Endothelial cell (in vitro differentiated cells): ENCODE measurements around the gene CCDC86. TPM values are rescaled to one million over a fixed set of nuclear protein-coding genes. Genes with fewer than 3 reads are reported as not detected.

ENCODE experiments used
- DNase-seq: peaks from one replicate; pipeline ENCODE4 v3.0.0; 2021; ENCODE audit warnings: low spot score
- H3K27ac Mint-ChIP-seq: one replicate; pipeline ENCODE4 v1.8.0; 2021; ENCODE audit warnings: mixed read lengths, inconsistent platforms; ENCODE audit not compliant: unreplicated experiment
- H3K27me3 Mint-ChIP-seq: one replicate; pipeline ENCODE4 v1.8.0; 2021; ENCODE audit warnings: mild to moderate bottlenecking, moderate library complexity, mixed read lengths, inconsistent platforms; ENCODE audit not compliant: unreplicated experiment
- H3K36me3 Mint-ChIP-seq: one replicate; pipeline ENCODE4 v1.8.0; 2021; ENCODE audit warnings: mild to moderate bottlenecking, low read depth, mixed read lengths, inconsistent platforms; ENCODE audit not compliant: unreplicated experiment
- H3K4me1 Mint-ChIP-seq: one replicate; pipeline ENCODE4 v1.8.0; 2021; ENCODE audit warnings: mild to moderate bottlenecking, mixed read lengths, inconsistent platforms; ENCODE audit not compliant: unreplicated experiment
- H3K4me3 Mint-ChIP-seq: one replicate; pipeline ENCODE4 v1.8.0; 2021; ENCODE audit warnings: mild to moderate bottlenecking, mixed read lengths, inconsistent platforms; ENCODE audit not compliant: unreplicated experiment
- H3K9me3 Mint-ChIP-seq: one replicate; pipeline ENCODE4 v1.8.0; 2021; ENCODE audit warnings: mixed read lengths, inconsistent platforms; ENCODE audit not compliant: unreplicated experiment
- CTCF ChIP-seq: fragments of 200-600 bp; sonication (generic); IDR thresholded peaks from one replicate; pipeline ENCODE4 v1.5.0; 2021; ENCODE audit warnings: antibody characterized with exemption; ENCODE audit not compliant: unreplicated experiment
- total RNA-seq: library from RNA; stranded (reverse); fragmentation: NEBNext Ultra II Directional; extraction: Animal tissue kit (Norgen Biotek cat#: 25700); gene quantifications from one replicate; pipeline ENCODE4 v1.2.1, GENCODE V29; 2021; ENCODE audit not compliant: unreplicated experiment

CCDC86 gene
- total RNA-seq, 1 donor from 2014 or later: 15.5 TPM

GRCh38 chr11:60872961-60873524 is 31.1 kb downstream of the CCDC86 start:
- Mint-ChIP-seq H3K4me1 (peaks cover 14% of the 10 kb centered on the region), H3K4me3 (no peak overlapping the region), H3K36me3 (no peaks in the 10 kb centered on the region), H3K27ac (no peak overlapping the region), H3K9me3 (no peaks in the 10 kb centered on the region), H3K27me3 (peaks cover 5% of the 10 kb centered on the region)
- DNase-seq: no peak
- TF ChIP-seq CTCF: no peak

GRCh38 chr11:60873533-60873932 is 31.6 kb downstream of the CCDC86 start:
- Mint-ChIP-seq H3K27ac (no peak overlapping the region), H3K36me3 (no peaks in the 10 kb centered on the region), H3K4me1 (peaks cover 18% of the 10 kb centered on the region), H3K9me3 (no peaks in the 10 kb centered on the region), H3K27me3 (peaks cover 5% of the 10 kb centered on the region), H3K4me3 (no peak overlapping the region)
- no peak for DNase-seq
- no peak for TF ChIP-seq CTCF

GRCh38 chr11:60874421-60875365 is 32.8 kb downstream of the CCDC86 start:
- H3K27me3 Mint-ChIP-seq: peaks cover 3% of the 10 kb centered on the region

GRCh38 chr11:60875366-60876167 is 33.7 kb downstream of the CCDC86 start:
- H3K27me3 Mint-ChIP-seq: peaks cover 3% of the 10 kb centered on the region
- no peaks in the 10 kb centered on the region for H3K36me3 Mint-ChIP-seq
- H3K4me3 Mint-ChIP-seq: no peak overlapping the region
- H3K27ac Mint-ChIP-seq: no peak overlapping the region
- no peak for DNase-seq
- no peaks in the 10 kb centered on the region for H3K9me3 Mint-ChIP-seq
- no peak for TF ChIP-seq CTCF
- peaks cover 18% of the 10 kb centered on the region for H3K4me1 Mint-ChIP-seq

More at GRCh38 chr11:60874421-60875365, 32.8 kb downstream of the CCDC86 start:
- H3K4me3 Mint-ChIP-seq: no peak overlapping the region
- no peak for TF ChIP-seq CTCF
- no peaks in the 10 kb centered on the region for H3K9me3 Mint-ChIP-seq
- H3K27ac Mint-ChIP-seq: no peak overlapping the region
- H3K4me1 Mint-ChIP-seq: peaks cover 18% of the 10 kb centered on the region
- no peak for DNase-seq
- no peaks in the 10 kb centered on the region for H3K36me3 Mint-ChIP-seq
